HG03135 (cell line): ENCODE data around the gene PPP1R3D.
"Not testable (repeated sequence)": the region's sequence is repeated elsewhere in the genome, so short reads cannot be mapped to it uniquely, and the experiment has no call there.

Experiments
- ATAC-seq: cut with Tn5 transposase; IDR thresholded peaks from one replicate; pipeline ENCODE4 v1.9.1; 2021; ENCODE audit warnings: mild to moderate bottlenecking, moderate library complexity; ENCODE audit not compliant: unreplicated experiment

PPP1R3D gene, protein sequence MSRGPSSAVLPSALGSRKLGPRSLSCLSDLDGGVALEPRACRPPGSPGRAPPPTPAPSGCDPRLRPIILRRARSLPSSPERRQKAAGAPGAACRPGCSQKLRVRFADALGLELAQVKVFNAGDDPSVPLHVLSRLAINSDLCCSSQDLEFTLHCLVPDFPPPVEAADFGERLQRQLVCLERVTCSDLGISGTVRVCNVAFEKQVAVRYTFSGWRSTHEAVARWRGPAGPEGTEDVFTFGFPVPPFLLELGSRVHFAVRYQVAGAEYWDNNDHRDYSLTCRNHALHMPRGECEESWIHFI

GRCh38 chr20:59940129-59940955 is at the start of gene PPP1R3D, which contains the start of gene FAM217B:
PPP1R3D (minus strand) TSS chr20:59940305; CDS start chr20:59939931, 374 bp downstream.
FAM217B (plus strand) TSS chr20:59940389; CDS start chr20:59943944, 3,555 bp downstream.
- peak; percentile 91 for ATAC-seq

GRCh38 chr20:59988141-59988540 is 48.0 kb upstream of the PPP1R3D start:
- ATAC-seq = no peak

GRCh38 chr20:59987135-59987534 is 47.0 kb upstream of the PPP1R3D start:
- ATAC-seq = no peak

GRCh38 chr20:59985864-59986263 is 45.8 kb upstream of the PPP1R3D start:
- ATAC-seq = no peak

DNA sequence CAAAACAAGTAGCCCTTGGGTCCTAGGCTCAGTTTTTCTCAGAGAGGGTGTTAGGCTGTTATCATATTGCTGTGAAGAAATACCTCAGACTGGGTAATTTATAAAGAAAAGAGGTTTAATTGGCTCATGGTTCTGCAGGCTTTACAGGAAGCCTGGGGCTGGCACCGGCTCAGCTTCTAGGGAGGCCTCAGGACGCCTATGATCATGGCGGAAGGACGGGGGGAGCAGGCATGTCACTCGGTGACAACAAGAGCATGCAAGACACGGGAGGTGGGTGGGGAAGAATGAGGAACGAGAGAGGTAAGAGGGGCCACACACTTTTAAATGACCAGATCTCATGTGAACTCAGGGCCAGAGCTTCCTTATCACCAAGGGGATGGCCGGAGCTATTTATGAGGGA is 45.1 kb upstream of the PPP1R3D start:
- no peak for ATAC-seq

DNA sequence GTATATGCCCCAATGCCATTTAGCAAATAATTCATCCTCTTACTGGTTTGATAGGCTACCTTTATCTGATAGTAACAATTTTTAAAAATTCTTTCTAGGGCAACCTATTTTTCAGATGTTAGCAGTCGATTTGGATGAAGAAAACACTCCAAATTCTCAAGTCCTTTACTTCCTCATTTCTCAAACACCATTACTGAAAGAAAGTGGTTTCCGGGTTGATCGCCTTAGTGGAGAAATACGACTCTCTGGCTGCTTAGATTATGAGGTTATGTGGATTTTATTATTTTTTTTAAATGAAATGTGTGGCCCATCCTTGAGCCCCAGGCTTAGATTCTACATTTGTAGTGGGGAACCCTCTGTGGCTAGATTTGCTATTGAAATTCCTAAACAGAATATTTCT is 44.4 kb upstream of the PPP1R3D start:
- ATAC-seq = no peak

- no peak for ATAC-seq
Observed at GRCh38 chr20:59983076-59983475, 43.0 kb upstream of the PPP1R3D start.

- ATAC-seq = no peak
Observed at GRCh38 chr20:59977086-59977485, 37.0 kb upstream of the PPP1R3D start.

- no peak for ATAC-seq
Observed at GRCh38 chr20:59976156-59976782, 36.2 kb upstream of the PPP1R3D start.

DNA sequence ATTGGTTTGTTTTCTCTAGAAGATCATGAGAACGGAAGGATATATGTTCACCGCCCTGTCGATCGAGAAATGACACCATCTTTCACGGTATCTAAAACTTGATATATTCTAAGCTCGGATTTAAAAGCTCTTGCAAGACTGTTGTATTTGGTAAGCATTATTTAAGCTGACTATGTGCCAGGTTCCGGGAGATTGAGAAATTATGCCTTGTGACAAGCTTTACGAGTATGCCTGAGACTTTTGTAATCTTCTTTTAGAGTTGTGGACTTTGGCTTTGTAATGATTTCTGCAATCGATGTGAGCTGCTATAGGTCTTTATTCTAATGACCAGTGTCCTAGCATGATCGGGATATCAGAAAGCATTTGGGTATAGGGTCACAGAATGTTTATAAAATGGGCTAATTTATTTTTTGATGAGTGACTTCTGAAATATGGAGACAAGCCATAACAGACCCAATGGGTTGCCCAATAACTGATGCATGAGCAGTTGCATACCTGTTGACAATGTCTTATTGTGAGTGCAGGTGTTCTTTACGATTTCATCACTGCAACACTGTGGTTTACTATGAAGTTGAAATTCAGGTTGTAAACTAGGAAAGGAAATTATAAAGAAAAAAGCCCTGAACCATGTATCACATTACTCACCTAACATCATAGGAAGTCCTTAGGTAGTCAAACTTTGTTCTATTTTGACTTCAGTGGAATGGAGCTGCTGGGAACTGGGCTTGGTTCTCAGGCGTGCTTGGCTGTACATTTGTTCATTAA is 32.1 kb upstream of the PPP1R3D start:
- ATAC-seq = no peak

GRCh38 chr20:59971428-59971827 is 31.3 kb upstream of the PPP1R3D start:
- no peak for ATAC-seq

GRCh38 chr20:59966428-59966827 is 26.3 kb upstream of the PPP1R3D start:
- ATAC-seq = no peak

DNA sequence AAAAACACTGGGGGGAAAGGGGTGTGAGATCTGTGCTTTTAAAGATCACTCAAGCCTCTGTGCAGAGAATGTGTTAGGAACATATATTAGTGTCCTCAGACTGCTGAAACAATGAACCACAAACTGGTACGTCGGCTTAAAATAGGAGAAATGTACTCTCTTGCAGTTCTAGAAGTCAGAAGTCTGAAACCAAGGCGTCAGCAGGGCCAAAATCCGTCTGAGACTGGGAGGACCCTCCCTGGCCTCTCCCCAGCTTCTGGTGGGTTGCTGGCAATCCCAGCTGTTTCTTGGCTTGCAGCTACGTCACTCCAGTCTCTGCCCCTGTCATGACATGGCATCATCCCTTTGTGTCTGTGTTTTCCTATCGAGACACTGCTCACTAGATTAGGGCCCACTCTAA is 22.1 kb upstream of the PPP1R3D start:
- no peak for ATAC-seq

DNA sequence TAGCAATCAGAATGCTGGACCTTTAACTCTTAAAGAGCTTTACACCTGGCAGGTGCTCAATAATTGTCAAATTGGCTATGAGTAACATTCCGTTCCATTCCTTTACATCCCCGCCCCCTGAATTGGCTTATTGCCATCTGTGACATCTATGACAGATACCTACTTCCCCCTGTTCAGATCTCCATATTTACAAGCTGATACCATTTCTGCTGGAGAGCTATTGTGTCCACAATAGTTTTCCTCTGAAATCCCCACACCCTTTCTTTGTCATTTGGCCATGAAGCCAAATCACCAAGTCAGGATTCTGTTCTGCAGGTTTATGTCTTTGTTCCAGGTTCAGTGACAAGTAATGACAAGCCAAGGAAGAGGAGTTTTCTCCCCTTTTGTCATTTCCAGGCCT is 21.3 kb upstream of the PPP1R3D start:
- ATAC-seq = no peak

DNA sequence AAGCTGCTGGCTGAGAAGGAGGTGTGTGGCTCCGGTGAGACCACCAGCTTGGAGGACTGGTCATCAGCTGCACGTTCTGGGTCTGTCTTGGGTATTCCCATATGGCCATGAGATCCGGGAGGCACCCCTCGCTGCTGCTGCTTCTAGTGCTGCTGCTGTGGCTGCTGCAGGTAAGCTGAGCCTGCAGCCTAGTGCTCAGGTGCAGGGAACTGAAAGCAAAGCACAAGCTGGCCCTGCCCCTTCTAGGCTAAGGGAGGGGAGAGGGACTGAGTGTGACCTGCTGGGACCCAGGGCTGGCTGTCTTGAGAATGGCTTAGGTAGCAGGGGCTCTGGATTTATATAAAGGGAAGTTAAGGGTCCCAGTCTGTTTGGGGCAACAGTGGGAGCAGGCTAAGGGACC is 18.5 kb upstream of the PPP1R3D start:
- no peak for ATAC-seq

GRCh38 chr20:59958123-59958522 is 18.0 kb upstream of the PPP1R3D start, which contains the start of gene CDH26:
CDH26 (plus strand) TSS chr20:59958423; CDS start chr20:59958727, 304 bp downstream.
- ATAC-seq = no peak

DNA sequence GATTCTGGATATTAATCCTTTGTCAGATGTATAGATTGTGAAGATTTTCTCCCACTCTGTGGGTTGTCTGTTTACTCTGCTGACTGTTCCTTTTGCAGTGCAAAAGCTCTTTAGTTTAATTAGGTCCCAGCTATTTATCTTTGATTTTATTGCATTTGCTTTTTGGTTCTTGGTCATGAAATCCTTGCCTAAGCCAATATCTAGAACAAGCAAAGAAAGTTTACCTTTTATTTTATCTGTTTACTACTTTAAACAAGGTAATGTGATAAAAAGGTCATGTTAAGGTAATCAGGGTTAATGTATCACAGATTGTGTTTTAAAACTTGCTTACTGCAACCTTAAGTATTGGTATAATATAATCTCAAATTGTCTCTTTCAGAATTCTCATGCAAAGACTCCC is 17.5 kb upstream of the PPP1R3D start:
- ATAC-seq = not testable (repeated sequence)

DNA sequence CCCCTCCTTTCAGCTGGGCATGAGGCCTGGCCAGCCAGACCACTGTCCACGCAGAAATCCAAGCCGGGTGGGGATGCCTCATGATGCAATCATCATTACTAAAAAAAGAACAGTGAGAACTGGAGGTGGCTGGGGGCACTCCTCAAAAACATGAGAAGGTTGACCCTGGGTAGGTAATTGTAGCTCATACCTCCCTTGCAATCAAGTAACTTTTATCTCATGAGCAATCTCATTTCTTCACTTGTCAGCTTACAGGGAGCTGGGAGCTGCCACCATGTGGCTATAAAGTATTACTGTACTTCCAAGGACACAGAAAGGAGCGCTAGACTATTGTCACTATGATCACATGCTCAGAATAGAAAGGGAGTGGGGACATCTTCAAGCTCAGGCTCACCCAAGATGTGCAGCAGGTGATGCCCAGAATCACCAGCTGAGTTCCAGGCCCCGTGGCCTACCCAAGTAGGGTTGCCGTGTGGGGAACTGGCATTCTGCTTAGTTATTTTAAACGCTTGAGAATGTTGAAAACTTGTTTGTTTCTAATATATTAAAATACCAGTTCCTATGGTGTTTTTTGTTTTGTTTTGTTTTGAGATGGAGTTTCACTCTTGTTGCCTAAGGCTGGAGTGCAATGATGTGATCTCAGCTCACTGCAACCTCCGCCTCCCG is 15.2 kb upstream of the PPP1R3D start:
- no peak for ATAC-seq

GRCh38 chr20:59954718-59955117 is 14.6 kb upstream of the PPP1R3D start:
- ATAC-seq = no peak

DNA sequence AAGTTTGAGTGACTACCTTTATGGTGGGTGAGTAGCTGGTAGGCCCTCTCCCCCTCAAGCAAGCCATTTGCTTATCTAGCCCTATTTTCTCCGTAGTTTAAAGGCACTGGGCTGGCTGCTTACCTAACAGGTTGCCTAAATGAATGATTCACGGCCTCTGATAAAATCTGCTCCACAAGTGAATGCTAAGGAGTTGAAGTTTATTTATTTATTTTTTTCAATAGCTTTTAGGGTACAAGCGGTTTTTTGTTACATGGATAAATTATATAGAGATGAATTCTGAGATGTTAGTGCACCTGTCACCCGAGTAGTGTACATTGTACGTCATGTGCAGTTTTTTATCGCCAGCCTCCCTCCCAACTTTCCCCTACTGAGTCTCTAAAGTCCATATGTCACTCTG is 9.8 kb upstream of the PPP1R3D start:
- ATAC-seq = no peak
